PC-3 (cell line): ENCODE measurements around the gene CYGB. TPM values are rescaled to one million over a fixed set of nuclear protein-coding genes. Genes with fewer than 3 reads are reported as not detected.

Experiments used
- ATAC-seq: fragments of 200-7000 bp; cut with Tn5 transposase; 2 replicates; pipeline ENCODE4 v1.9.1; 2020; ENCODE audit warnings: mild to moderate bottlenecking, moderate library complexity
- BruUV-seq: library from RNA; stranded (reverse); fragments of 400-500 nt; replicated peaks from 2 replicates; lab custom pipeline; 2021; lab: Mats Ljungman, UMichigan
- CTCF ChIA-PET: fragments of 300-600 bp; sonication (Branson Sonifier 250); formaldehyde crosslinking; loops from one replicate; lab custom pipeline; 2022; ENCODE audit warnings: antibody characterized with exemption; lab: Charles Lee
- POLR2A ChIA-PET: fragments of 300-600 bp; sonication (Branson Sonifier 250); formaldehyde crosslinking; loops from one replicate; lab custom pipeline; 2022; ENCODE audit warnings: antibody characterized with exemption; ENCODE audit not compliant: unreplicated experiment; lab: Charles Lee
- DNase-seq: peaks from one replicate; pipeline ENCODE4 v3.0.0-alpha.2; 2015
- H2AFZ ChIP-seq: fragments of 300-600 bp; sonication (generic); 2 replicates; pipeline ENCODE4 v1.6.0; 2016; ENCODE audit warnings: antibody characterized with exemption, low read length
- H3F3A ChIP-seq: fragments of 300-600 bp; sonication (generic); one replicate; pipeline ENCODE4 v1.6.0; 2017; ENCODE audit warnings: antibody characterized with exemption, low read length, control low read depth, mild to moderate bottlenecking; ENCODE audit not compliant: unreplicated experiment
- H3K27ac ChIP-seq: fragments of 300-600 bp; sonication (generic); 2 replicates; pipeline ENCODE4 v1.5.1; 2016; ENCODE audit warnings: mild to moderate bottlenecking, low read length
- H3K27me3 ChIP-seq: fragments of 300-600 bp; sonication (generic); 2 replicates; pipeline ENCODE4 v1.6.1; 2016; ENCODE audit warnings: low read length, mixed read lengths
- H3K36me3 ChIP-seq: fragments of 300-600 bp; sonication (generic); 2 replicates; pipeline ENCODE4 v1.6.1; 2016; ENCODE audit warnings: low read depth, mixed run types, low read length, mixed read lengths
- H3K4me1 ChIP-seq: fragments of 300-600 bp; sonication (generic); 2 replicates; pipeline ENCODE4 v1.5.1; 2016; ENCODE audit warnings: low read length; ENCODE audit not compliant: insufficient read depth
- H3K4me2 ChIP-seq: fragments of 300-600 bp; sonication (generic); 2 replicates; pipeline ENCODE4 v1.6.0; 2016; ENCODE audit warnings: low read length
- H3K4me3 ChIP-seq: fragments of 300-600 bp; sonication (generic); 2 replicates; pipeline ENCODE4 v1.5.1; 2016; ENCODE audit warnings: mild to moderate bottlenecking, low read length, mixed read lengths
- H3K79me2 ChIP-seq: fragments of 300-600 bp; sonication (generic); 2 replicates; pipeline ENCODE4 v1.6.1; 2017; ENCODE audit warnings: low read length, mixed read lengths
- H3K9ac ChIP-seq: fragments of 300-600 bp; sonication (generic); 2 replicates; pipeline ENCODE4 v1.6.0; 2016; ENCODE audit warnings: mild to moderate bottlenecking, low read length
- H3K9me2 ChIP-seq: fragments of 300-600 bp; sonication (generic); replicated peaks from 2 replicates; pipeline ENCODE4 v1.6.1; 2016; ENCODE audit warnings: mixed run types, low read length, mixed read lengths
- H3K9me3 ChIP-seq: fragments of 300-600 bp; sonication (generic); 2 replicates; pipeline ENCODE4 v1.6.1; 2016; ENCODE audit warnings: low read length, mixed read lengths
- H4K20me1 ChIP-seq: fragments of 300-600 bp; sonication (generic); 2 replicates; pipeline ENCODE4 v1.6.1; 2016; ENCODE audit warnings: low read length, mixed read lengths
- CTCF ChIP-seq: fragments of 300-600 bp; sonication (generic); conservative IDR thresholded peaks from 2 replicates; pipeline ENCODE4 v1.5.1; 2017; ENCODE audit warnings: antibody characterized with exemption, low read depth, mild to moderate bottlenecking, low read length
- EZH2 ChIP-seq: fragments of 300-600 bp; sonication (generic); IDR thresholded peaks from one replicate; pipeline ENCODE4 v1.6.1; 2017; ENCODE audit warnings: antibody characterized with exemption, mild to moderate bottlenecking, low read length; ENCODE audit not compliant: unreplicated experiment
- EZH2phosphoT487 ChIP-seq: fragments of 300-600 bp; sonication (generic); IDR thresholded peaks from 2 replicates; pipeline ENCODE4 v1.6.1; 2018; ENCODE audit warnings: mild to moderate bottlenecking, antibody characterized with exemption, low read length, borderline replicate concordance
- intact Hi-C: fragments of 100-400 bp; cut with micrococcal nuclease; formaldehyde crosslinking; loops from 2 replicates; pipeline ENCODE4 v1.9.0; 2023
- total RNA-seq: library from RNA; depleted of rRNA; stranded (reverse); fragments of >200 nt; gene quantifications from 2 replicates; pipeline ENCODE4 v1.2.3, GENCODE V29; 2014

Gene CYGB
- total RNA-seq, 1 experiment from 2014 or later, result 0.62 TPM

GRCh38 chr17:76548378-76549214 is 11.1 kb upstream of the CYGB start:
- BruUV-seq, result no TSS peak
- ATAC-seq (no peak), DNase-seq (no peak)
- H3K79me2 ChIP-seq, result no peaks in the 10 kb centered on the region
- H3K9ac ChIP-seq, result 0 out of 2 replicates have a peak overlapping the region, but pooled peaks have one; percentile 8
- H3F3A ChIP-seq, result no peaks in the 10 kb centered on the region
- no peak overlapping the region for H3K4me2 ChIP-seq
- H3K9me2 ChIP-seq, result no peaks in the 10 kb centered on the region
- no peaks in the 10 kb centered on the region for H4K20me1 ChIP-seq
- H3K27me3 ChIP-seq, result no peaks in the 10 kb centered on the region
- H3K4me3 ChIP-seq, result no peak overlapping the region
- peak overlapping the region; percentile 26; the same call in 1 of the 2 replicates for H3K27ac ChIP-seq
- no peak overlapping the region for H2AFZ ChIP-seq
- H3K9me3 ChIP-seq, result no peaks in the 10 kb centered on the region
- H3K36me3 ChIP-seq, result no peaks in the 10 kb centered on the region
- TF ChIP-seq EZH2, result no peak
- TF ChIP-seq CTCF, result no peak
- no peak for TF ChIP-seq EZH2phosphoT487
- ChIA-PET POLR2A (no interaction called here), CTCF (interaction anchor here (0.8 kb wide), 1 partner anchor 45 kb away, joined by 3 read pairs; no protein-coding TSS in a partner anchor)
- intact Hi-C loops, result no loop called here
- peaks cover 35% of the 10 kb centered on the region for H3K4me1 ChIP-seq

GRCh38 chr17:76547642-76548202 is 10.2 kb upstream of the CYGB start:
- intact Hi-C loops, result loop anchor here (1.0 kb wide), 1 partner anchor 24 kb away; no protein-coding TSS in a partner anchor
- H3K79me2 ChIP-seq, result no peaks in the 10 kb centered on the region
- H3K27me3 ChIP-seq, result no peaks in the 10 kb centered on the region
- H3K9me3 ChIP-seq, result no peaks in the 10 kb centered on the region
- H3K4me3 ChIP-seq, result no peak overlapping the region
- CTCF ChIA-PET, result interaction anchor here (1.5 to 1.7 kb wide), 2 partner anchors 24 to 63 kb away, joined by 3 to 21 read pairs; no protein-coding TSS in a partner anchor
- no peaks in the 10 kb centered on the region for H3K9me2 ChIP-seq
- peak overlapping the region; percentile 97 for H3K27ac ChIP-seq
- DNase-seq (no peak), ATAC-seq (no peak)
- TF ChIP-seq EZH2phosphoT487 (no peak), EZH2 (no peak), CTCF (no peak; the same call in 1 of the 2 replicates)
- peak overlapping the region; percentile 74 for H3K4me2 ChIP-seq
- TSS peak; percentile 47 for BruUV-seq
- H3K4me1 ChIP-seq, result peaks cover 35% of the 10 kb centered on the region
- no peaks in the 10 kb centered on the region for H3F3A ChIP-seq
- H4K20me1 ChIP-seq, result no peaks in the 10 kb centered on the region
- peak overlapping the region; percentile 90 for H3K9ac ChIP-seq
- H2AFZ ChIP-seq, result no peak overlapping the region
- H3K36me3 ChIP-seq, result no peaks in the 10 kb centered on the region
- POLR2A ChIA-PET, result no interaction called here
